NCI-H69 (cell line): ENCODE results near the gene ABLIM3.

Experiments used
- DNase-seq: peaks from one replicate; lab custom pipeline; 2025; lab: John Stamatoyannopoulos, UW

Gene ABLIM3

GRCh38 chr5:149282027-149282965 is 141.0 kb downstream of the ABLIM3 start:
- no peak for DNase-seq

DNA sequence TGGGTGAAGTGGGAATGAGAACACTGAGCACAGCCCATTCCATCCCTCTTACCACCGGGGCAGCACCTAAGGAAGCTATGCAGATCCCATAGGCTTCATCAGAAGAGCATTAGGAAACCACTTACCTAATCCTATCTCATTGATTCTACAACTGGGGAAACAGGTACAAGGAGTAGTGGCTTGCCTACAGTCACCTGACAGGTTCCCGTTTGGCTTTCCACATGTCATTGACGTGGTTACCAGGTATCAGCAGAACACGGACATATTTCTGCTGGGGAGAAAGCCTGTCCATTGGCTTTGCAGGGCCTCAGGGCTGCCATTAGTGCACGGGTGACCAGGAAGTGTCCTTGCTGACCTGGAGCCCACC is 141.7 kb downstream of the ABLIM3 start:
- no peak for DNase-seq

- peak; percentile 61 for DNase-seq
Observed at GRCh38 chr5:149283626-149284480, 142.6 kb downstream of the ABLIM3 start.

GRCh38 chr5:149284501-149284900 is 143.2 kb downstream of the ABLIM3 start:
- no peak for DNase-seq

- DNase-seq = no peak
Observed at GRCh38 chr5:149285153-149285552, 143.9 kb downstream of the ABLIM3 start.

DNA sequence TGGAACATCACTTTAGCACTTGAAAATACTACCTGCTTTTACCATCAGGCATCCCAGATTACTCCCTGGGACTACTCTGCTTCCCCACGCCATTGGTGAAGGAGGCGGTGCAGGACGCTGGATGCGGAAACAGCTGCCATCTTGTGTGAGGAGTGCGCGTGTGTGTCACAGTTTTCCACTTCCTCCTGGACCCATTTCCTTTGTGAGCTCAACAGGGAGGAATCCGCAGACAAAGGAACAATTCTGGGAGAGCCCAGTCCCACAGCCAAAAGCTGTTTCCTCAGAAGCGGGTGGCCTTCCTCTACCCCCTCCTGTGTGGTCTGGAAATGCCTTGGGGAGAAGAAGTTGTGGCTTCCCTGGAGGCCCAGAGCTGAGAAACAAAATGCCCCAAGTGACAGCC is 147.1 kb downstream of the ABLIM3 start:
- DNase-seq = no peak

DNA sequence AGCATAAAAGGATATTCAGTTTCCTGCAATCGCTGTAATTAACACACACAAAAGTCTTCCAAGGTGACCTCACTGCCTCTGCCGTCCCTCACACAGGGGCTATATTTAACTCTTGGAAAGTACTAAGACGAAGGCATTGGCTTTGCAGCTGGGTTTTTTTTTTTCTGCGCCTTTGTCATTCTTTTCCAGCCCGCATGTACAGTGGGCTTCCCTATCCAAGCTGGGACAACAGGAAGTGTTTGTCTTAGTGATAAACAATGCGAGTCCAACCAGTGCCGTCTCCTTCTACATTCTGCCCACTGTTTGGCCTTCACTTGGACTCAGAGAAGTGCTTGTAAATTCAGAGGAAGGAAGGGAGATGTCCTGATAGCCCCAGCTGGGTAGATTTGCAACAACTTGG is 148.0 kb downstream of the ABLIM3 start:
- DNase-seq = no peak

DNA sequence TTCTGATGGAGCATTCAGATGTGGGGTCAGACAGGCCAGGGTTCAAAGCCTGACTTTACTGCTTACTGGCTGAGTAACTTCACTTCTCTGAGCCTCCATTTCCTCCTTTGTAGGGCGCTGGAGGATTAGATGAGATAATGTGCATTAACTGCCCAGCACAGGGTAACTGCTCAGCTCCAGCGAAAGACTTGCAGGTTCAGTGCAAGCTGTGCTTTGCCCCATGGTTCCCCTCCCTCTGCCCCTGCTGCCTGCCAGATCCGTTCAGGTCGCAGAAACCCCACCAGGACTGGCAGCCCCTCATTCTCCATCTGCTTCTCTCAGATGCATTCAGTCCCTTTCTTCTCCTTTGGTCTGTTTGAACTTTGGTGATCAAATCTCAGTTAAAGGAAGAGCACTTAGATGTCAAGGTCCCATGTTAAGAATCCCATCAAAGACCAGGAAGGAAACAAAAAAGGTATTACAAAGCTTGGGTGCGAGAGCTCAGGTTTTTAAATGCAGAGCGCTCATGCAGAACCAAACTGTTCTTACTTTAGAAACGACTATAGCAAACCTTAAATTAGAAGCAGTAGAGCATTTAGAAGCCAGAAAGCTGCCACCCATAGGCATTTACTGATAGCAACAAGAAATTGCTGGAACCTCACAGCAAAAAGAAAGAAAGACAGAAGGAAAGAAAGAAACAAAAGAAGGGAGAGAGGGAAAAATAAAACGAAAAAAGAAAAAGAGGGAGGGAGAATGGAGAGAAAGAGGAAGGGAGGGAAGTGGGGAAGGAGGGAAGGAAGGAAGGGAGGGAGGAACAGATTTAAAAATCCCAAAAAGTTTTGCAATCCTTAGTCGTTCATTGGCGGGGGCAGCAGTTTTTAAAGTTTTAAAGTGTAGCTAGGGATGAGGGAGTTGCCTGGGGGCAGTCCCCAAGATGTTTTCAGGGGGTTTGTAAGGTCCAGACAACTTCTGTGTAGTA is 153.9 kb downstream of the ABLIM3 start:
- DNase-seq = no peak

GRCh38 chr5:149297340-149298025 is 156.2 kb downstream of the ABLIM3 start:
- no peak for DNase-seq

DNA sequence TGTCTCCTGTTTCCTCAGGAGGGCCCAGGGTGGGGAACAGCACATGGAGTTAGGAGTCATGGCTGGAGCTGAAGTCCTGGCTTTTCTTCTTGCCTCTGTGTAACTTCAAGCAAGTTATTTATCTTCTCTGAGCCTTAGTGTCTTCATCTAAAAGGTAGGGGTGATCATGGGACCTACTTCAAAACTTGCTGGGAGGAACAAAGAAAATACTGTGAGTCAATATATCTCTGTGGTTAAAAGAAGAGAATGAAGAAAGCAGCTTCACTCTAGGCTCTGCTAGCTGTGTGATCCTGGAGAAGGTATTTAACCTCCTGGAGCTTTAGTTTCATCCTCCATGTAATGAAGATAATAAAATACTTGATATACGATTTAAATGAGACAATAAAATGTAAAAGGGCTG is 156.9 kb downstream of the ABLIM3 start:
- DNase-seq = no peak

DNA sequence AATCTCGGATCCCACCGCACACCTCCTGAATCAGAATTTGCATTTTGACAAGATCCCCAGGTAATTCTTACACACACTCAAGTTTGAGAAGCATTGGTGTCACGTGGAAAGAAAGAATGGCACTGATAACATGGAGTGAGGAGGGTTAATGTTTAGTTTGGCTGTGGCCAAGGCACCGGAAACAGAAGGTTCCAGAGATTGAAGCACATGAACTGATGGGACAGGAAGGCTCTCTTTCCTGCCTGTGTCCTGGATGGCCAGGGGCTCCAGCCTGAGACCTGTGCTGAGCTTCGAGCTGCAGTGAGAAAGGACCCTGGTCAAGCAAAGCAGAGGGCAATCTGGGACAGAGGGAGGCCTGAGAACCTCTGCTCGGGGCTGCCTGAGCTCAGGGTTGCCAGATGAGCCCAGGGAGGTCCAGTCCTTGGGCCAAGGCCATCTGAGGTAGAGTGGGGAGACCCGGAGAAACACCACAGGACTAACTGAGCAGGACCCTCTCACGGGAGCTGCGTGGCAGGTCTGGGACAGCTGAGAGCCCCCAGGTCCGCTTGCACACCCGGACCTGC is 157.6 kb downstream of the ABLIM3 start:
- no peak for DNase-seq

GRCh38 chr5:149299451-149300054 is 158.3 kb downstream of the ABLIM3 start:
- DNase-seq = no peak

- DNase-seq = no peak
Observed at GRCh38 chr5:149300441-149300840, 159.1 kb downstream of the ABLIM3 start.

GRCh38 chr5:149301049-149301743 is 159.9 kb downstream of the ABLIM3 start:
- DNase-seq = no peak

GRCh38 chr5:149301744-149302380 is 160.6 kb downstream of the ABLIM3 start:
- DNase-seq = no peak

GRCh38 chr5:149302641-149303040 is 161.3 kb downstream of the ABLIM3 start:
- DNase-seq = no peak

GRCh38 chr5:149303210-149303609 is 161.9 kb downstream of the ABLIM3 start:
- DNase-seq = no peak

GRCh38 chr5:149304195-149305078 is 163.1 kb downstream of the ABLIM3 start:
- DNase-seq = no peak
